Cardiac muscle cell (in vitro differentiated cells and primary cell): Measurements from ENCODE around the gene PPCS. TPM values are rescaled to one million over a fixed set of nuclear protein-coding genes. Genes with fewer than 3 reads are reported as not detected.
"Not testable (repeated sequence)": the region's sequence is repeated elsewhere in the genome, so short reads cannot be mapped to it uniquely, and the experiment has no call there.

ENCODE experiments used
- DNase-seq, 2 donors: peaks; one replicate each; pipeline versions ENCODE4 v3.0.0 to v3.0.0-alpha.2; 2010 to 2017; ENCODE audit warnings: low read depth in 1 of 2, low spot score in 1 of 2
- H3K27ac ChIP-seq: fragments of 200-600 bp; sonication (generic); 2 replicates; pipeline ENCODE4 v1.5.1; 2016
- H3K27me3 ChIP-seq: fragments of 200-600 bp; sonication (generic); 2 replicates; pipeline ENCODE4 v1.6.0; 2016; ENCODE audit warnings: control low read depth
- H3K36me3 ChIP-seq: fragments of 200-600 bp; sonication (generic); 2 replicates; pipeline ENCODE4 v1.5.1; 2016; ENCODE audit warnings: control low read depth
- H3K4me1 ChIP-seq: fragments of 200-600 bp; sonication (generic); 2 replicates; pipeline ENCODE4 v1.8.1; 2017; ENCODE audit warnings: low read depth, mild to moderate bottlenecking, mixed run types
- H3K4me3 ChIP-seq: fragments of 200-600 bp; sonication (generic); 2 replicates; pipeline ENCODE4 v1.5.1; 2016; ENCODE audit warnings: mild to moderate bottlenecking
- H3K9me3 ChIP-seq: fragments of 200-600 bp; sonication (generic); 2 replicates; pipeline ENCODE4 v1.5.1; 2017; ENCODE audit warnings: low read depth, mild to moderate bottlenecking, control low read depth
- polyA plus RNA-seq: library from polyadenylated mRNA; unstranded; fragments of >200 nt; fragmentation: Nextera tagmentation; extraction: Ambion mirVana; gene quantifications from 2 replicates; pipeline ENCODE4 v1.2.1, GENCODE V29; 2016
- total RNA-seq: library from RNA; depleted of rRNA; stranded (reverse); fragments of >200 nt; gene quantifications from 2 replicates; pipeline ENCODE4 v1.2.3, GENCODE V29; 2016
- TF ChIP-seq, protein P1 (sequence below): IDR thresholded peaks from 2 replicates; pipeline ENCODE4 v1.5.1; 2012; ENCODE audit warnings: low read depth, mild to moderate bottlenecking, low read length

Gene PPCS
- total and polyA plus RNA-seq, 2 experiments from 2014 or later: 54.5 to 102 TPM

DNA sequence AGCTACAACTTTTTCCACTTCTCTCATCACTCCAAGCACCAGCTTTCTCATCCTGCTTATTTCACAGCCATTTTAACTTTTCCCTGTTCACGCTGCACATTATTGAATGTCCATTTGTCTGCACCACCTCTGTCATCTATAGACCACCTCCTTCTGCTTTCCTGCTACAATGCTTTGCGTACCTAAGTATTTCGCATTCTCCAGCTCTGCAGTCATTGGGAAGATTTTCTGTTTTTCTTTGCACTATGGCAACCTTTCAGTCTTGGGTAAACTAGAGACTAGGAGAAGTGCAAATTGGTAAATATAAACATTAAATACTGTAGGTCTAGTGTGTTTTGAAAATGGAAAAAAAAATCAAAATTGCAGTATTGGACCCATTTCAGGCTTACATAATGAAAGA is 7.6 kb downstream of the PPCS start:
- DNase-seq: no peak
- Histone ChIP-seq H3K4me1 (peaks cover 13% of the 10 kb centered on the region), H3K4me3 (peak overlapping the region; percentile 57), H3K27ac (no peak overlapping the region), H3K9me3 (no peaks in the 10 kb centered on the region), H3K36me3 (no peaks in the 10 kb centered on the region), H3K27me3 (peaks cover 4% of the 10 kb centered on the region)
- TF ChIP-seq, protein P1, sequence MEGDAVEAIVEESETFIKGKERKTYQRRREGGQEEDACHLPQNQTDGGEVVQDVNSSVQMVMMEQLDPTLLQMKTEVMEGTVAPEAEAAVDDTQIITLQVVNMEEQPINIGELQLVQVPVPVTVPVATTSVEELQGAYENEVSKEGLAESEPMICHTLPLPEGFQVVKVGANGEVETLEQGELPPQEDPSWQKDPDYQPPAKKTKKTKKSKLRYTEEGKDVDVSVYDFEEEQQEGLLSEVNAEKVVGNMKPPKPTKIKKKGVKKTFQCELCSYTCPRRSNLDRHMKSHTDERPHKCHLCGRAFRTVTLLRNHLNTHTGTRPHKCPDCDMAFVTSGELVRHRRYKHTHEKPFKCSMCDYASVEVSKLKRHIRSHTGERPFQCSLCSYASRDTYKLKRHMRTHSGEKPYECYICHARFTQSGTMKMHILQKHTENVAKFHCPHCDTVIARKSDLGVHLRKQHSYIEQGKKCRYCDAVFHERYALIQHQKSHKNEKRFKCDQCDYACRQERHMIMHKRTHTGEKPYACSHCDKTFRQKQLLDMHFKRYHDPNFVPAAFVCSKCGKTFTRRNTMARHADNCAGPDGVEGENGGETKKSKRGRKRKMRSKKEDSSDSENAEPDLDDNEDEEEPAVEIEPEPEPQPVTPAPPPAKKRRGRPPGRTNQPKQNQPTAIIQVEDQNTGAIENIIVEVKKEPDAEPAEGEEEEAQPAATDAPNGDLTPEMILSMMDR: no peak

DNA sequence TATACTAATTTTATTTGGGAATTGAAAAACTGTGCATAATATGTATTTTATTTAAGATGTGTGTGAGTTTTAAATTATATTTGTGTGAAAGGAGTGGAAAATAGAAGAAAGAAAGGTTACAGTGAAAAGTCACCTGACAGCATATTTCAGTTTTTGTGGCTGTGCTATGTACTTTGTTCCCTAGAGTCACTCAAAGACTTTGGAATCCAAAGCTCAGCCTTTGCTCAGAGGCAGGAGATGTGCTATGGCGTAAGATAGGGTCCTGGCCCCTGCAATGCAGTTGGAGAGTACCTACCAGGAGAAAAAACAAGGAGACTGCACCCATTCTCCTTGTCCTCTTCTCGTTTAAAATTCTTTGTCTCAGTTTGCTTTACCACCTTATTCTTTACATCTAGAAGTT is 9.7 kb downstream of the PPCS start:
- Histone ChIP-seq H3K36me3 (no peaks in the 10 kb centered on the region), H3K27me3 (peaks cover 4% of the 10 kb centered on the region), H3K4me1 (peaks cover 13% of the 10 kb centered on the region), H3K9me3 (no peaks in the 10 kb centered on the region), H3K4me3 (no peak overlapping the region), H3K27ac (no peak overlapping the region)
- no peak for DNase-seq
- TF ChIP-seq, protein P1: no peak

DNA sequence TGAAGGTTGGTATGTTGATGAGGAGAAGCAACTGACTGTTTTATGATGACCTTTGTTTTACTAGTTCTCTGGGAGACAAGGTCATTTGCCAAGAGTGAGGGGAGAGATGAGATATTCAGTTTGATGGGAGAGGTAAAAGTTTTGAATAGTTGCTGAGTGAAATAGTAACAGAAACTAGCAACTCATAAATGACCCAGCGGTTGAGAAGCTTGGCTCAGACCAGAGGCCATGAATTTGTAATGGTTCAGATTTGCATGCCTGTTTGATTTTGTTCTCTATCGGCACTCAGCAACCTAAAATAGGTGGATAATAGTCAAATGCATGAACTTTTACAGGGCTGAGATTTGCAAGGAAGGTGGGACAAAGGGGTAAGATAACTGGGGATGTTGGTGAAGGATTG is 13.4 kb downstream of the PPCS start:
- no peak for DNase-seq
- H3K36me3 ChIP-seq: no peaks in the 10 kb centered on the region
- no peak overlapping the region for H3K4me3 ChIP-seq
- no peaks in the 10 kb centered on the region for H3K4me1 ChIP-seq
- TF ChIP-seq, protein P1: no peak
- H3K27ac ChIP-seq: no peak overlapping the region
- no peaks in the 10 kb centered on the region for H3K9me3 ChIP-seq
- peaks cover 4% of the 10 kb centered on the region for H3K27me3 ChIP-seq

DNA sequence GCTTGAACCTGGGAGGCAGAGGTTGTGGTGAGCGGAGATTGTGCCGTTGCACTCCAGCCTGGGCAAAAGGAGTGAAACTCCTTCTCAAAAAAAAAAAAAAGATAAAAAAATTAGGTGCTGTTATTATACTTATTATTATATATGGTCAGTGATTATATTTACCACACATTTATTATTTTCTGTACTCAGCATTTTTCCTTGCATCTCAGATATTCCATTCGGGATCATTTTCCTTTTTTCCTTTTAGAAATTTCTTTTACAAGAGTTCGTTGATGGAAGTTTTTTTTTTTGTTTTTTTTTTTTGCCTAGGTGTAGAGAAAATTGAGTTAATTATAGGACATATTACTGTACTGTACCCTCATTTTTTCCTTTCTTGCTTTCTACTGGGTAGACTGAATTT is 20.3 kb downstream of the PPCS start:
- TF ChIP-seq, protein P1: no peak
- H3K4me1 ChIP-seq: no peaks in the 10 kb centered on the region
- no peak overlapping the region for H3K4me3 ChIP-seq
- H3K36me3 ChIP-seq: no peaks in the 10 kb centered on the region
- no peaks in the 10 kb centered on the region for H3K27me3 ChIP-seq
- no peak for DNase-seq
- no peak overlapping the region for H3K27ac ChIP-seq
- H3K9me3 ChIP-seq: no peaks in the 10 kb centered on the region

DNA sequence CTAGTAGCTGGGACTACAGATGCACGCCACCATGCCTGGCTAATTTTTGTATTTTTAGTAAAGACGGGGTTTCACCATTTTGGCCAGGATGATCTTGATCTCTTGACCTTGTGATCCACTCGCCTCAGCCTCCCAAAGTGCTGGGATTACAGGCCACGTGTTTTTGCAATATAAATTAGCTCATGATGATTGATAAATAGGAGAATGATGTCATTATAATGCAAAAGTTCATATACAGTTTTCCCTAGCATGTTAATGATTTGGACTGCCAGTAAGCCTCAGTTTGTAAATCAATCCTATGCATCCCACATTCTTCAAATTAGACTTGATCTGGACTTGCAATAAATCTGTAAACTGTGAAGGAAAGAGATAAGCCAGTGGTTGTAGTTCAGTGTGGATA is 21.0 kb downstream of the PPCS start:
- not testable (repeated sequence) for H3K4me3 ChIP-seq, H3K9me3 ChIP-seq, DNase-seq, H3K27ac ChIP-seq, H3K36me3 ChIP-seq, H3K4me1 ChIP-seq, H3K27me3 ChIP-seq

DNA sequence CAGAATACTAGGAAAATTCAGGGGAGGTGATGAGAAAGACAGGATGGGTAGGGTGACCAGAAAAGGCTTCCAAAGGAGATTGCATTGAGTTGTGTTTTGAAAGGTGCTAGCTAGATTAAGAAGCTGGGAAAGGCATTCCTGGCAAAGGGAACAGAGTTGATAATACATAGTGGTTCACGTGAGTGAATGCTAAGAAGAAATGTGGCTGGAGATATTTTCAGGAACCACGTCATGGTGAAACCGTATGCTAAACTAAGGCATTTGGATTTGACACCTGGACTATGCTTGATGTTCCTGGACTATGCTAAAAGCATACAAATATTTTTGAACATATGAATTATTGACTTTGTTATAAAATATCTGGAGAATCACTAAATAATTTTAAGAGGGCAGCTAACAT is 21.4 kb downstream of the PPCS start:
- H3K27ac ChIP-seq: no peak overlapping the region
- H3K4me1 ChIP-seq: no peaks in the 10 kb centered on the region
- H3K27me3 ChIP-seq: no peaks in the 10 kb centered on the region
- H3K4me3 ChIP-seq: no peak overlapping the region
- DNase-seq: no peak
- H3K9me3 ChIP-seq: no peaks in the 10 kb centered on the region
- H3K36me3 ChIP-seq: no peaks in the 10 kb centered on the region
- TF ChIP-seq, protein P1: no peak
